Transverse colon (tissue), 4 donors: ENCODE data around the gene NUSAP1. TPM values are rescaled to one million over a fixed set of nuclear protein-coding genes. Genes with fewer than 3 reads are reported as not detected.
A peak's percentile ranks its signal among the peaks of the same experiment; 100 is the strongest.
"Not testable (repeated sequence)": the region's sequence is repeated elsewhere in the genome, so short reads cannot be mapped to it uniquely, and the experiment has no call there.

Source experiments
- DNase-seq: peaks from one replicate; pipeline ENCODE4 v3.0.0-alpha.2; 2019
- H3K27ac ChIP-seq, 4 donors: fragments of 200-600 bp; sonication (generic); 2 replicates each; pipeline ENCODE4 v1.5.1; 2016 to 2018; ENCODE audit warnings: inconsistent platforms in 4 of 4
- H3K27me3 ChIP-seq: fragments of 200-600 bp; sonication (generic); 2 replicates; pipeline ENCODE4 v1.5.1; 2017; ENCODE audit warnings: inconsistent platforms
- H3K36me3 ChIP-seq, 4 donors: fragments of 200-600 bp; sonication (generic); 2 replicates each; pipeline ENCODE4 v1.5.1; 2017 to 2019; ENCODE audit warnings: inconsistent platforms in 4 of 4
- H3K4me1 ChIP-seq, 4 donors: fragments of 200-600 bp; sonication (generic); 2 replicates each; pipeline ENCODE4 v1.5.1; 2017 to 2020; ENCODE audit warnings: inconsistent platforms in 4 of 4
- H3K4me3 ChIP-seq, 4 donors: fragments of 200-600 bp; sonication (generic); 1 replicate in 1 of 4; 2 replicates in 3 of 4; pipeline versions ENCODE4 v1.5.1 to v1.6.1; 2017 to 2019; ENCODE audit warnings: inconsistent platforms in 4 of 4
- H3K9me3 ChIP-seq, 2 donors: fragments of 200-600 bp; sonication (generic); 2 replicates each; pipeline ENCODE4 v1.5.1; 2017 to 2019; ENCODE audit warnings: inconsistent platforms in 2 of 2
- CTCF ChIP-seq, 5 experiments: fragments of 200-600 bp in 3 of 5; fragments of 450-650 bp in 2 of 5; sonication (generic) in 3 of 5; IDR thresholded peaks; 1 replicate in 2 of 5; 2 replicates in 3 of 5; pipeline ENCODE4 v1.5.1; 2016 to 2017; ENCODE audit warnings: antibody characterized with exemption in 5 of 5, inconsistent platforms in 3 of 5, mild to moderate bottlenecking in 2 of 5, moderate library complexity in 1 of 5
- EP300 ChIP-seq: sonication (generic); formaldehyde crosslinking; IDR thresholded peaks from one replicate; pipeline ENCODE4 v1.6.1; 2017; ENCODE audit warnings: antibody characterized with exemption, low read depth
- POLR2A ChIP-seq: fragments of 450-650 bp; IDR thresholded peaks from one replicate; pipeline ENCODE4 v1.6.1; 2016; ENCODE audit warnings: antibody characterized with exemption, mild to moderate bottlenecking, moderate library complexity
- POLR2AphosphoS5 ChIP-seq, 3 donors: sonication (generic); formaldehyde crosslinking; IDR thresholded peaks; one replicate each; pipeline ENCODE4 v1.6.1; 2016; ENCODE audit warnings: antibody characterized with exemption in 3 of 3
- WGBS, 2 donors: methylation state at CpG; one replicate each; pipeline ENCODE4 v1.1.5; 2018; ENCODE audit warnings: low coverage in 1 of 2; 5-methylcytosine and 5-hydroxymethylcytosine counted together
- in situ Hi-C, 4 donors: fragments of 200-750 bp; cut with MboI; loops; one replicate each; pipeline versions ENCODE4 v1.15.0 to v1.15.1; 2017; ENCODE audit warnings: low sequenced_read_pairs in 3 of 4, low pct_ligation_motif_present in 1 of 4, low pct_unique_long_range_greater_than_20kb in 1 of 4
- intact Hi-C: fragments of 100-400 bp; cut with DNase I; formaldehyde crosslinking; loops from one replicate; pipeline ENCODE4 v1.15.1; 2023; ENCODE audit warnings: low total_unique reads
- total RNA-seq, 4 donors: library from RNA; depleted of rRNA; stranded (reverse); fragments of >200 nt; gene quantifications; one replicate each; pipeline ENCODE4 v1.1.0, GENCODE V29; 2016

Gene NUSAP1
- total RNA-seq, 4 donors from 2014 or later: 5.0 to 8.9 (median 7.5) TPM

GRCh38 chr15:41307679-41308078 lies 25.0 kb upstream of the NUSAP1 start:
- Histone ChIP-seq H3K27me3 (no peaks in the 10 kb centered on the region), H3K36me3 (no peaks in the 10 kb centered on the region), H3K4me1 (no peaks in the 10 kb centered on the region), H3K27ac (no peak overlapping the region), H3K9me3 (no peaks in the 10 kb centered on the region), H3K4me3 (no peak overlapping the region)
- TF ChIP-seq POLR2AphosphoS5 (IDR thresholded peaks at IDR 0.05): no peak
- TF ChIP-seq EP300: no peak
- no peak for TF ChIP-seq POLR2A
- TF ChIP-seq CTCF (IDR thresholded peaks at IDR 0.05): no peak
- intact Hi-C loops (no loop called here), in situ Hi-C loops (no loop called here)
- WGBS, 2 donors: 83 to 91% methylated on average over 3 to 5 of the region's 5 CpGs
- DNase-seq: no peak

GRCh38 chr15:41309226-41309905 lies 23.3 kb upstream of the NUSAP1 start:
- TF ChIP-seq POLR2A (no peak), EP300 (no peak), POLR2AphosphoS5 (IDR thresholded peaks at IDR 0.05) (no peak), CTCF (IDR thresholded peaks at IDR 0.05) (no peak)

DNA sequence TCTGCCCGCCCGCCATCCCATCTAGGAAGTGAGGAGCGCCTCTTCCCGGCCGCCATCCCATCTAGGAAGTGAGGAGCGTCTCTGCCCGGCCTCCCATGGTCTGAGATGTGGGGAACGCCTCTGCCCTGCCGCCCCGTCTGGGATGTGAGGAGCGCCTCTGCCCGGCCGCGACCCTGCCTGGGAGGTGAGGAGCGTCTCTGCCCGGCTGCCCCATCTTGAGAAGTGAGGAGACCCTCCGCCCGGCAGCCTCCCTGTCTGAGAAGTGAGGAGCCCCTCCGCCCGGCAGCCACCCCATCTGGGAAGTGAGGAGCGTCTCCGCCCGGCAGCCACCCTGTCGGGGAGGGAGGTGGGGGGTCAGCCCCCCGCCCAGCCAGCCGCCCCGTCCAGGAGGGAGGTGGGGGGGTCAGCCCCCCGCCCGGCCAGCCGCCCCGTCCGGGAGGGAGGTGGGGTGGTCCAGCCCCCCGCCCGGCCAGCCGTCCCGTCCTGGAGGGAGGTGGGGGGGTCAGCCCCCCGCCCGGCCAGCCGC lies 11.8 kb upstream of the NUSAP1 start:
- 98% methylated on average over 21 of the region's 39 CpGs; no CpG with 5 or more reads in 1 of the 2 donors for WGBS, 2 donors
- H3K4me3 ChIP-seq, H3K27ac ChIP-seq, H3K36me3 ChIP-seq, intact Hi-C loops, H3K4me1 ChIP-seq, DNase-seq, H3K9me3 ChIP-seq, in situ Hi-C loops, H3K27me3 ChIP-seq: not testable (repeated sequence)

More at GRCh38 chr15:41309226-41309905, 23.3 kb upstream of the NUSAP1 start:
- intact Hi-C loops (no loop called here), in situ Hi-C loops (no loop called here)
- WGBS, 2 donors: 95 to 99% methylated on average over 2 of the region's 2 CpGs
- Histone ChIP-seq H3K4me3 (no peak overlapping the region), H3K9me3 (no peaks in the 10 kb centered on the region), H3K27ac (no peak overlapping the region), H3K4me1 (no peaks in the 10 kb centered on the region), H3K36me3 (no peaks in the 10 kb centered on the region), H3K27me3 (no peaks in the 10 kb centered on the region)
- no peak for DNase-seq

- no peak overlapping the region for H3K4me3 ChIP-seq
- 95% methylated on average over 1 of the region's 1 CpG; no CpG with 5 or more reads in 1 of the 2 donors for WGBS, 2 donors
- H3K36me3 ChIP-seq: no peaks in the 10 kb centered on the region
- DNase-seq: no peak
- H3K9me3 ChIP-seq: no peaks in the 10 kb centered on the region
- in situ Hi-C loops (no loop called here), intact Hi-C loops (no loop called here)
- no peak overlapping the region for H3K27ac ChIP-seq
- TF ChIP-seq EP300 (no peak), CTCF (IDR thresholded peaks at IDR 0.05) (no peak), POLR2A (no peak)
- no peaks in the 10 kb centered on the region for H3K4me1 ChIP-seq
- H3K27me3 ChIP-seq: no peaks in the 10 kb centered on the region
Observed at GRCh38 chr15:41323611-41324010, 9.1 kb upstream of the NUSAP1 start.

DNA sequence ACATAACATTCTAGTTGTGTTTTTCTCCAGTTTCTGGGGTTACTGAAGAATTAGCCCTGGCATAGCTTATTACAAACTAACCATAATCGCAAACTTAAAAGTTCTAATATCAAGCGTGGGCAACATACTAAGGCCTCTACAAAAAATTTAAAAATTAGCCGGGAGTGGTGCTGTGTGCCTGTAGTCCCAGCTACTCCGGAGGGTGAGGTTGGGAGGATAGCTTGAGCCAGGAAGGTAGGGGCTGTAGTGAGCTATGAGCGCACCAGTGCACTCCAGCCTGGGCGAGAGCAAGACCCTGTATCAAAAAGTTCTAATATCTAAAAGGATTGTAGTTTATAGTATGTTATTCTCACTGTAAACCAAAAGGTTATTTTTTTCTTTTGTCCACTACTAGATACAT lies 1.4 kb upstream of the NUSAP1 start:
- Histone ChIP-seq H3K36me3 (no peaks in the 10 kb centered on the region), H3K9me3 (no peaks in the 10 kb centered on the region), H3K27ac (peak overlapping the region in 3 of 4 donors; percentile 16 to 81 (median 68)), H3K4me1 (peaks cover 3 to 33% (median 18%) of the 10 kb centered on the region in 4 donors), H3K4me3 (peak overlapping the region in 2 of 4 donors; percentile 83 to 97), H3K27me3 (no peaks in the 10 kb centered on the region)
- 65 to 73% methylated on average over 2 to 6 of the region's 6 CpGs for WGBS, 2 donors
- DNase-seq: no peak
- in situ Hi-C loops: no loop called here
- TF ChIP-seq POLR2A (no peak), CTCF (IDR thresholded peaks at IDR 0.05) (no peak), POLR2AphosphoS5 (IDR thresholded peaks at IDR 0.05) (no peak), EP300 (no peak)
- intact Hi-C loops: no loop called here
